HepG2 (cell line): ENCODE results near the gene MAPK7. TPM values are rescaled to one million over a fixed set of nuclear protein-coding genes. Genes with fewer than 3 reads are reported as not detected.

Source experiments
- BCL3 ChIP-seq: sonication (generic); formaldehyde crosslinking; IDR thresholded peaks from 2 replicates; pipeline ENCODE4 v1.5.1; 2020; ENCODE audit warnings: mild to moderate bottlenecking, missing genetic modification reagents, moderate library complexity
- FLYWCH1 ChIP-seq: sonication (generic); formaldehyde crosslinking; IDR thresholded peaks from 2 replicates; pipeline ENCODE4 v1.8.1; 2023; ENCODE audit warnings: mild to moderate bottlenecking, missing genetic modification reagents
- ZNF335 ChIP-seq: sonication (generic); formaldehyde crosslinking; IDR thresholded peaks from 2 replicates; pipeline ENCODE4 v1.4.0; 2020; ENCODE audit warnings: missing genetic modification reagents
- polyA plus RNA-seq, 8 experiments: library from polyadenylated mRNA; depleted of rRNA in 3 of 8; stranded (reverse) in 7 of 8; unstranded in 1 of 8; fragments of >200 nt; fragmentation: Illumina TruSeq in 4 of 8; extraction: Trizol in 4 of 8; gene quantifications; 2 replicates each; pipeline versions ENCODE4 v1.2.1 to v1.2.3, GENCODE V29; 2011 to 2016; ENCODE audit warnings: low read depth in 4 of 8, missing spikeins in 1 of 8, mixed read lengths in 1 of 8; ENCODE audit not compliant: insufficient read depth in 1 of 8
- total RNA-seq, 5 experiments: library from RNA; depleted of rRNA; stranded (reverse); fragments of >200 nt; fragmentation: Illumina TruSeq; extraction: Trizol; gene quantifications; 2 replicates each; pipeline ENCODE4 v1.2.3, GENCODE V29; 2016; ENCODE audit warnings: low read depth in 1 of 5
- TF ChIP-seq, protein P1 (sequence below): sonication (generic); formaldehyde crosslinking; IDR thresholded peaks from 2 replicates; pipeline ENCODE4 v1.4.0; 2020; ENCODE audit warnings: mild to moderate bottlenecking, missing genetic modification reagents, borderline replicate concordance

The MAPK7 gene
- total and polyA plus RNA-seq, 2 of the 13 experiments (the other 11 are each of a cell fraction or from before 2014, with no cell fraction given) = 2.9 to 5.9 TPM

DNA sequence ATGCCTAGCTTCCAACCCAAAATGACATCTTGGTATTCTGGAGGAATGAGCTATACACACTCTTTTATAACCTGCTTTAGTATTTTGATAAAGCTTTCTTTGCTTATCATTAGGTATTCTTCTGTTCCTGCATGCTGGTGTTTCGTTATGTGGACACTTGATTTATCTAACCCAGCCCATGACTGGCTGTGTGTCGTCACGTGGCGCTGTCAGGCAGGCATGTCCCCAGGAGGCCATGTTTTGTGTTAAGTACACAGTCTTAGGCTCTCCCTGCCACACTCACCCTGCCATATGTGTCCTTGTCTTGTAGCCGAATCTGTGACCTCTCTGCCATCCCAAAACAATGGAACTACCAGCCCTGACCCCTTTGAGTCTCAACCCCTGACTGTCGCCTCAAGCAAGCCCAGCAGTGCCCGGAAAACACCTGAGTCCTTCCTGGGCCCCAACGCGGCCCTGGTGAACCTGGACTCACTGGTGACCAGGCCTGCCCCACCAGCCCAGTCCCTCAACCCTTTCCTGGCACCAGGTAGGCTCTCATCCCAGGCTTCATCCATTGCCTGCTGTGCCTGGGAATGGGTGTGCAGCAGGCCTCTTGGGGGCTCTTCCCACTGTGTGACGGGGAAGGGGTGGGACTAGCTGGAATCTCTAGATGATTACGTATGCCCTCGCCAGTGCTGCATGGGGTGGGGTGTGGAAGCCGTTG, 46.6 kb upstream of the MAPK7 start (continued):
- TF ChIP-seq, protein P1, sequence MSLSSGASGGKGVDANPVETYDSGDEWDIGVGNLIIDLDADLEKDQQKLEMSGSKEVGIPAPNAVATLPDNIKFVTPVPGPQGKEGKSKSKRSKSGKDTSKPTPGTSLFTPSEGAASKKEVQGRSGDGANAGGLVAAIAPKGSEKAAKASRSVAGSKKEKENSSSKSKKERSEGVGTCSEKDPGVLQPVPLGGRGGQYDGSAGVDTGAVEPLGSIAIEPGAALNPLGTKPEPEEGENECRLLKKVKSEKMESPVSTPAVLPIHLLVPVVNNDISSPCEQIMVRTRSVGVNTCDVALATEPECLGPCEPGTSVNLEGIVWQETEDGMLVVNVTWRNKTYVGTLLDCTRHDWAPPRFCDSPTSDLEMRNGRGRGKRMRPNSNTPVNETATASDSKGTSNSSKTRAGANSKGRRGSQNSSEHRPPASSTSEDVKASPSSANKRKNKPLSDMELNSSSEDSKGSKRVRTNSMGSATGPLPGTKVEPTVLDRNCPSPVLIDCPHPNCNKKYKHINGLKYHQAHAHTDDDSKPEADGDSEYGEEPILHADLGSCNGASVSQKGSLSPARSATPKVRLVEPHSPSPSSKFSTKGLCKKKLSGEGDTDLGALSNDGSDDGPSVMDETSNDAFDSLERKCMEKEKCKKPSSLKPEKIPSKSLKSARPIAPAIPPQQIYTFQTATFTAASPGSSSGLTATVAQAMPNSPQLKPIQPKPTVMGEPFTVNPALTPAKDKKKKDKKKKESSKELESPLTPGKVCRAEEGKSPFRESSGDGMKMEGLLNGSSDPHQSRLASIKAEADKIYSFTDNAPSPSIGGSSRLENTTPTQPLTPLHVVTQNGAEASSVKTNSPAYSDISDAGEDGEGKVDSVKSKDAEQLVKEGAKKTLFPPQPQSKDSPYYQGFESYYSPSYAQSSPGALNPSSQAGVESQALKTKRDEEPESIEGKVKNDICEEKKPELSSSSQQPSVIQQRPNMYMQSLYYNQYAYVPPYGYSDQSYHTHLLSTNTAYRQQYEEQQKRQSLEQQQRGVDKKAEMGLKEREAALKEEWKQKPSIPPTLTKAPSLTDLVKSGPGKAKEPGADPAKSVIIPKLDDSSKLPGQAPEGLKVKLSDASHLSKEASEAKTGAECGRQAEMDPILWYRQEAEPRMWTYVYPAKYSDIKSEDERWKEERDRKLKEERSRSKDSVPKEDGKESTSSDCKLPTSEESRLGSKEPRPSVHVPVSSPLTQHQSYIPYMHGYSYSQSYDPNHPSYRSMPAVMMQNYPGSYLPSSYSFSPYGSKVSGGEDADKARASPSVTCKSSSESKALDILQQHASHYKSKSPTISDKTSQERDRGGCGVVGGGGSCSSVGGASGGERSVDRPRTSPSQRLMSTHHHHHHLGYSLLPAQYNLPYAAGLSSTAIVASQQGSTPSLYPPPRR (CRISPR knock-in tag) = no peak
- TF ChIP-seq ZNF335 = no peak
- no peak for TF ChIP-seq BCL3 (CRISPR knock-in tag)
- TF ChIP-seq FLYWCH1 (CRISPR knock-in tag) = no peak
